HT-29 (cell line): ENCODE data around the gene BRAF. TPM values are rescaled to one million over a fixed set of nuclear protein-coding genes. Genes with fewer than 3 reads are reported as not detected.
A peak's percentile ranks its signal among the peaks of the same experiment; 100 is the strongest.
"Not testable (repeated sequence)": the region's sequence is repeated elsewhere in the genome, so short reads cannot be mapped to it uniquely, and the experiment has no call there.

Experiments
- DNase-seq: peaks from one replicate; pipeline ENCODE4 v3.0.0-alpha.2; 2015; ENCODE audit warnings: low spot score
- total RNA-seq: library from RNA; depleted of rRNA; stranded (reverse); fragments of >200 nt; shearing (Covaris generic); gene quantifications from 2 replicates; pipeline ENCODE4 v1.2.3, GENCODE V29; 2014; rRNA removed

BRAF gene
- total RNA-seq: 7.5 and 8.3 TPM in 2 replicates

DNA sequence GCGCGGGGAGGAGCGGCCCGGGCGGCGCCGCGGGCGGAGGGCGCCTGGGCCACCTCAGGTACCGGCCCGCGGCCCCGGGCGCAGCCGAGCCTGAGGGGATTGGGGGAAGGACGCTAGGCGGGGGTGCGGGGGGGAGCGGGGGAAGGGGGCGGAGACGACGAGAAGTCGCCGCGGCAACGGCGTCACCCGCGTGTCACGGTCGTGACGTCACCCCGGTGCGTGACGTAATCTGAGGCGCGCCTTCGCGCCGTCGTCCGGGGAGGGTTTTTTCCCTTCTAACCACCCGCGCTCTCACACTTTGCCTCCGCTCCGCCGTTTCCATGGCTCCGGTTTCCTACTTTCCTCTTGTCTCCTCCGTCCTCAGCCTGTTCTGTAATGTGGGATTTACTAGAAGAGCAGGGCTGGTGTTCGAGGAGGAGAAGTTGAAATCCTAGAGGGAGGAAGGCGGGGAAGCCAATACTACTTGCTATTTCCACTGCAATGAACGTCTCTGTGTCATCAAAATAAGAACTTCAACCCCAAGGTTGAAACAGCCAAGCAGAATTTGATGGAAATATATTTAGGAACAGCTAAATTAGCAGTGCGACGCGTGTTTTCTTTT is at the start of gene BRAF:
TSS of gene BRAF (minus strand) at position 109 of the 601 bp plus-strand sequence. CDS start 226 bp downstream, outside the sequence.
- peak; percentile 90 for DNase-seq

DNA sequence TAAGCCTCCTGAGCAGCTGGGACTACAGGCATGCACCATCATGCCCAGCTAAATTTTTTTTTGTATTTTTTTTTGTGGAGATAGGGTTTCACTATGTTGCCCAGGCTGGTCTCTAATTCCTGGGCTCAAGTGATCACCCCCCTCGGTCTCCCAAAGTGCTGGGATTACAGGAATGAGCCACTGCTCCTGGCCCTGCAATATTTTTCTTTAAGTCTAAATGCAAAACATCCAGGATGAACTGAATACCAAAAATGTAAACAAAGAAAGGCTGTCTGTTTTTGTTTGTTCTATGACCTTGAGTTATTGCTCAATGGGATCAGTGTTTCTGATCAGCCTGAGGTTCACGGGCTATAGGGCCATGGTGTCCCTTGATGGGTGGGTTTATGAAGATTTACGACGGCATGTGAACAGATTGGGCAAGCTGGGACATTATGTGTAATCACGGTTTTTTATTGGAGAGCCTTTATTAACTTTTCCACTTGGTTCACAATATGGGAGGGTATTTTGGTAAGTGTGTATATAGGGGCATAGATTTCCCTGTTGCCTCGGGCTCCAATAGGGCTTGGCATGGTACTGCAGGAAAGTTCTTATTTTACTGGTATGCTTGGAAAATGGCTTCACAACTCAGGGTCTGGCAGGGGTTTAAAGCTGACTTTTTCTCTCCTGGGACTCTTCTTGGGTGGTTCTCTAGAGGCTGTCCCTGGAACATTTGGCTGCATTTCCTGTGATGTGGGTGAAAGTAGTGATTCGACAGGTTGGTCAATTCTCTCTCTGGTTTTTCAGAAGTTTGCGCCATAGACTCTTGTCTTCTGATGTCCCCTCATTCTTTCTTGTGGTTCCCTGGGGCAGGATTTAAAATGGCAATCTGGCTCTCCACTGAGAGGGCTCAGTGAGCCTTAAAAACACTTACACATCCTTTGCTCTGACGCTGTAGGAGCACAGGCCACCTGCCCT is 48.4 kb upstream of the BRAF start:
- DNase-seq: no peak

DNA sequence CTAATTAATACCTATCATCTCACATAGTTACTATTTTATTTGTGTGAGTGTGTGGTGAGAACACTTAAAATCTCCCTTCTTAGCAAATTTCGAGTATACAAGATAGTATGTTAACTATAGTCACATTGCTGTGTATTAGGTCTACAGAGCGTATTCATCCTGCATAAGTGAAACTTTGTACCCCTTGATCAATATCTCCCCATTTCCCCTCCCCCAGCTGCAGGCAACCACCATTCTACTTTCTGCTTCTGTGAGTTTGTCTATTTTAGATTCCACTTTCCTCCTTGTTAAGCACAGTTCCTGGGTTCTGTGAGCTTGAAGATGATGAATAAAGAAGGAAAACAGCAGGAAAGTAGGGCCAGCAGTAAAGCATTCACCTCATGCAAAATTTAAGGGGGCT is 47.6 kb upstream of the BRAF start:
- no peak for DNase-seq

DNA sequence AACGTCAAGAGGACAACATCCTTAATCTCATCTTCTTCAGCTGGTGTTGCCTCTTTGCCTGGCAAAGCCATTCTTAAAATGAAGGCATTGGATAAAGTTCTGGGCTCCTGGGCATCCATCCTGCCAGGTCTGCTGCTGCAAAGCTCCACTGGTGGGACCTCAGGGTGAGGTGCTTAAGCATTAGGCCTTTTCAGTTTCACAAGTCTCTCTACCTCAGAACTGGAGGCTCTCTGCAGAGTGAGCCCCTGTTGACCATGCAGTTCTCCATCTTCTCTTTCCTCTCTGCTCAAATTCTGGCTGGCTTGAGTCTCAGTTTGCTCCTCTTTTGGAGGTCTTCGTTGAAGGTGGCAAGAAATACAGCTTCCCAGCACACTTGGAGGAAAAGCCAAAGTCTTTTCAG is 42.7 kb upstream of the BRAF start:
- DNase-seq: no peak

DNA sequence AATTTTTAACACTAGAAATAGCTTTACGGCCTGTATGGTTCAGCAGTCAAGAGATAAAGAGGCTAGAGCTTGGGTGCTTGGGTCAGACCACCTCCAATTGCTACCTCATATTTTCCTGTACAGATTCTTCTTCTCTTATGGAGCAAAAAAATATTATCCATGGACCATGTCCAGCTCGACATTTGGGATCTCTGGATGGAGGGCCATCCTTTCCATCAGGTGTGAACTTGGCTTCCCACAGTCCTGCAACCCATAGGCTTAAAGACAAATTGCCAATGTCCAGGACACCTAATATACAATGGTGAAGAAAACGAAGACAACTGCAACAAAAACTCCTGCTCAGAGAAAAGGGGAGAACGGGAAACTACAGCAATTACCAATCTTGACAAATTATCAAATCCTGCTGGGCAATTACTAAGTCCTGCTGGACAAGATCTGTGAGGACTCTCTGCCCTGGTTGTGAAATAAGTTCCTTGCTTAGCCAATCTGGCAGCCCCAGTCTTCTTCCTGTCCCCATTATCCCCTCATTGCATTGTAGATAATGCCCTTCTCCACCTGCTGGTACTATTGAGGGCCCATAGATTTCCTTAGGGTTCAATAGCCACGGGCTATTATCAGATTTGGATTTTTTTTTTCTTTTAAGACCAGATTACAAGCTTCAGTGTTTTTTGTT is 42.0 kb upstream of the BRAF start:
- DNase-seq: no peak

DNA sequence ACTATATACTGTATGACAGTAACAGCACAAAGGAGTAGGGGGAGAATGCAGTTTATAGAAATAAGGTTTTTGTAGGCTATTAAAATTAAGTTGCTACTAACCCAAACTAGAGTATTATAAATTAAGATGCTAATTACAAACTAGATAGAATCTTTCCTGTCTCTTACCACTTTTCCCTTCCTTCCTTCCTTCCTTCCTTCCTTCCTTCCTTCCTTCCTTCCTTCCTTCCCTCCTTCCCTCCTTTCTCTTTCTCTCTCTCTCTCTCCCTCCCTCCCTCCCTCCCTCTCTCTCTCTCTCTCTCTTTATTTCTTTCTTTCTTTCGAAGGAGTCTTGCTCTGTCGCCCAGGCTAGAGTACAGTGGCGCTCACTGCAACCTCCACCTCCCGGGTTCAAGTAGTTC is 36.4 kb upstream of the BRAF start:
- DNase-seq: no peak

DNA sequence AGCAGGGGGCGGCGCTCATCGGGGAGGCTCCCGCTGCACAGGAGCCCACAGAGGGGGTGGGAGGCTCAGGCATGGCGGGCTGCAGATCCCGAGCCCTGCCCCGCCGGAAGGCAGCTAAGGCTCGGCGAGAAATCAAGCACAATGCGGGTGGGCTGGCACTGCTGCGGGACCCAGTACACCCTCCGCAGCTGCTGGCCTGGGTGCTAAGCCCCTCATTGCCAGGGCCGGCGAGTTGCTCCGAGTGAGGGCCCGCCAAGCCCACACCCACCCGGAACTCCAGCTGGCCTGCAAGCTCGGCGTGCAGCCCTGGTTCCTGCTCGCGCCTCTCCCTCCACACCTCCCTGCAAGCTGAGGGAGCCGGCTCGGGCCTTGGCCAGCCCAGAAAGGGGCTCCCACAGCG is 32.3 kb upstream of the BRAF start:
- DNase-seq: not testable (repeated sequence)

DNA sequence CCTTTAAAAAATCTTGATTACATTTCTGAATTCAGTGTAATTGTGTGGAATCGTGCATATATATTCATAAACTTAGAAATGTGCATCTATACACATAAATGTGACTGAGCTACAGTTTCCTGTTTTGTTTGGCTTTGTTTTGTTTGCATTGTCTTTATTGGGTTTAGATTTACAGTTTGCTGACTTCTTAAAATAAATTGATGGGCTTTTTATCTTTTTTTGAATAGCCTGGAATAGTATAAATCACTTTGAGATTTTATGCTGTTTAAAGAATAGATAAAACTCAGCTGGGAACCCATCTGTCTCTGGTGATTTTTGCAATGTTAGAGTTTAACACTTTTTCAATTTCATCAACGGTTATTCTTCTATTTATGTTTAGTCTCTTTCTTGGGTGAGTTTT is 21.2 kb upstream of the BRAF start:
- no peak for DNase-seq

DNA sequence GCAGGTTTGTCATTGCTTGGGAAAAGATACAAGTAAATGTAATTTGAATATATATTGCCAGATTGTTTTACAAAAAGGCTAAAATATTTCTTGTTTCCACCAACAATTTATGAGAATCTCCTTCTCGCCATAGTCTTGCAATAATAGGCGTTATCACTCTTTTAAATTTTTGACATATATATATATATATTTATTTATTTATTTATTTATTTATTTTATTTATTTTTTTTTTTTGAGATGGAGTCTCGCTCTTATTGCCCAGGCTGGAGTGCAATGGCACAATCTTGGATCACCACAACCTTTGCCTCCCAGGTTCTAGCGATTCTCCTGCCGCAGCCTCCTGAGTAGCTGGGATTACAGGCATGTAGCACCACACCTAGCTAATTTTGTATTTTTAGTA is 17.5 kb upstream of the BRAF start:
- DNase-seq: not testable (repeated sequence)

DNA sequence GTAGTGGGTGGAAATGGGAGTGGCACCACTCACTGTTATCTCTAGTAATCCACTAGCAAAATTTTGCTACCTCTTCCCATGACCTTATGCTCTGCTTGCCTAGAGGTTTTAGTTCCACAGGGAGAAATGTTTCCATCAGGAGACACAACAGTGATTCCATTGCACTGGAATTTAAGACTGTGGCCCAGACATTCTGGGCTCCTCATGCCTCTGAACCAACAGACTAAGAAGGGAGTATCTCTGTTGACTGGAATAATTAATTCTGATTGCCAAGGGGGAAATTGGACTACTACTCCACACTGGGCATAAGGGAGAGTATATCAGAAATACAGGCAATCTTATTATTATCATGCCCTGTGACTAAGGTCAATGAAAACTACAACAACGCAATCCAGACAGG is 16.2 kb upstream of the BRAF start:
- DNase-seq: no peak

DNA sequence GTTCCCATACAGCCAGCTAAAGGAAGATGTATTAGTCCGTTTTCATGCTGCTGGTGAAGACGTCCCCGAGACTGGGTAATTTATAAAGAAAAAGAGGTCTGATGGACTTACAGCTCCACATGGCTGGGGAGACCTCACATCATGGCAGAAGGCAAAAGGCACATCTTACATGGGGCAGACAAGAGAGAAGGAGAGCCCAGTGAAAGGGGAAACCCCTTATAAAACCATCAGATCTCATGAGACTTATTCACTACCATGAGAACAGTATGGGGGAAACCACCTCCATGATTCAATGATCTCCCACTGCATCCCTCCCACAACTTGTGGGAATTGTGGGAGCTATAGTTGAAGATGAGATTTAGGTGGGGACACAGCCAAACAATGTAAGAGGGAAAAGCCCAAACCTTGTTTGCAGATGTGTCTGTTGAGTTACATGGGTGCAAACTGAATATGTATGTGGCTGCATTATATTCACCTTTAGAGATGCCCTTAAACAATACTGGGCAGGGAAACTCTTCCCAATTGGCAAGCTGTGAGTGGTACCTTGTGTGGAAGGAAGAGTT is 13.1 kb upstream of the BRAF start:
- DNase-seq: no peak

DNA sequence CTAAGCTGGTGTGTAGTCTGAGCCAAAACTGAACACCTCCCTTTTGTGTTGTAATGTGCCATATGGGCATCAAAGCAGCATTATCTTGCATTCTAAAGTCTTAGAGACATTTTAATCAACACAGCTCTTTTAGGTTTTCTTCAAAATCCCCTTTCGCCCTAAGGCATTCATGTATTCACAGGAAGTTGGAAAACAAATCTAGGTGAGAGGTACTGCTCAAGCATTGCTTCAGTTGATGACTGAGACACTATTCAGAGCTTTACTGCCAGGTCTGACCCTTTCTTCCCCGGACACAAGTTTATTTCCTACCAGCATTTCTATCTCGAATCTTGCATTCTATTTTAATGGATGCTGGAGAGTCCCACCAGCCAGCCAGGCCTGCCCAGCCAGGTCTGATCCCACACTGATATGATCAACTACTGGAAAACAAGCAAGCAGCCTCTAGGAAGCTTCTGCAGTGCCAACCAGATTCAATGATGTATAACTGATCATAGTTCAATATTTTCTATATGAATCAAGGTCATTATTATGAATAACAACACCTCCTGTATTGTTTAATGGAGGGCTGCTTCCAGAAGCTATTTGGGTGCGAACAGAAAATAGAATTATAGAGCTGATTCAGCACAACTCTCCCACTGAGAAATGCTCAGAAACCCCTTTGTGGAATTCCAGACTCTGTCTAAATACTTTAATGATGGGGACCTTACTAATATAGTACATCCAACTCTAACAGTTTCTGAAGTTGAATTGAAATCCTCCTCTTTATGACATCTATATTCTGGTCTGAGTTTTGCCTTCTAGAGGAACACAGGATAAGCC is 4.0 kb upstream of the BRAF start:
- no peak for DNase-seq

DNA sequence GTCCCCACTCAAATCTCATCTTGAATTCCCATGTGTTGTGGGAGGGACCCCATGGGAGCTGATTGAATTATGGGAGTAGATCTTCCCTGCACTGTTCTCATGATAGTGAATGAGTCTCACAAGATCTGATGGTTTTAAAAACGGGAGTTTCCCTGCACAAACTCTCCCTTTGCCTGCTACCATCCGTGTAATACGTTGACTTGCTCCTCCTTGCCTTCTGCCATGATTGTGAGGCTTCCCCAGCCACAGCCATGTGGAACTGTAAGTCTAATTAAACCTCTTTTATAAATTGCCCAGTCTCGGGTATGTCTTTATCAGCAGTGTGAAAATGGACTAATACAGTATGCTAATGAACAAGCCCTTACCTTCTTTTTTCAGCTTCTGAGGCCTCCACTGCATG is 3.2 kb upstream of the BRAF start:
- DNase-seq: not testable (repeated sequence)

DNA sequence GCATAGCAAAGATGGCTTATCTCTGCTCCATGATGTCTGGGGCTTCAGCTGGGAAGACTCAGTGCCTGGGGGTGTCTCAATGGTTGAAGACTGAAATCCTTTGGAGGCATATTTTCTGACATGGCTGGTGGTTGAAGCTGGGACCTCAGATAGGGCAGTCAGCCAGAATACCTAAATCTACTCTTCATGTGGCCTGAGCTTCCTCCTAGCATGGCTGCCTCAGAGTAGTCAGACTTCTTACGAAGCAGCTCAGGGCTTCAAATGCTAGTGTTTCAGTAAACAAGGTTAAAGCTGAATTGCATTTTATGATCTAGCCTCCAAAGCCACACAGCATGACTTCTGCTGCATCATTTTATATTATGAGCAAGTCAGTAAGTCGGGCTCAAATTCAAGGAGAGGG is 2.6 kb upstream of the BRAF start:
- DNase-seq: no peak

DNA sequence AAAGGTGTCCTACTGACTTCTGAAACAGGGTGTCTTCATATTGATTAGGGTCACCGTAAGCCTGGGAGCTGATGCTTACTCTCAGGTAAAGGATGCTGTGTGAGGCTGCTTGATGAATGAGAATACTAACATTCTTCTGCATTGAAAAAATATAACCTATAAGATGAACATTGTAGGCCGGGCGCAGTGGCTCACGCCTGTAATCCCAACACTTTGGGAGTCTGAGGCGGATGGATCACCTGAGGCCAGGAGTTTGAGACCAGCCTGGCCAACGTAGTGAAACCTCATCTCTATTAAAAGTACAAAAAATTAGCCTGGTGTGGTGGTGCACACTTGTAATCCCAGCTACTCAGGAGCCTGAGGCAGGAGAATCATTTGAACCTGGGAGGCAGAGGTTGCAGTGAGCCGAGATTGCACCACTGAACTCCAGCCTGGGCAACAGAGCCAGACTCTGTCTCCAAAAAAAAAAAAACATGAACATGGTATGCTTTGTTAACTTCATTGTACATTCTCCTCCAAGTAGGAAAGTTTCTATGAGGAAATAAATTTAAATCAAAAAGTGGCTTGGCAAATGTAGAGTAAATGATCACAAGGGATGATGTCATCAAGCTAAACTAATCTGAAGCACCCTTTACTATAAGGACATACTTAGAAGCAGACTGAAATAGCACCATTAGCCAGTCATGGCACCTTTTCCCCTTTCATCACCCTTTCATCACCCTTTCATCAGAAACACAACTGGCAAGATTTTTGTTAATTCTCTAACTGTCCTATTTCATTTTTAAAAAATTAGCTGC is 1.5 kb upstream of the BRAF start:
- no peak for DNase-seq

DNA sequence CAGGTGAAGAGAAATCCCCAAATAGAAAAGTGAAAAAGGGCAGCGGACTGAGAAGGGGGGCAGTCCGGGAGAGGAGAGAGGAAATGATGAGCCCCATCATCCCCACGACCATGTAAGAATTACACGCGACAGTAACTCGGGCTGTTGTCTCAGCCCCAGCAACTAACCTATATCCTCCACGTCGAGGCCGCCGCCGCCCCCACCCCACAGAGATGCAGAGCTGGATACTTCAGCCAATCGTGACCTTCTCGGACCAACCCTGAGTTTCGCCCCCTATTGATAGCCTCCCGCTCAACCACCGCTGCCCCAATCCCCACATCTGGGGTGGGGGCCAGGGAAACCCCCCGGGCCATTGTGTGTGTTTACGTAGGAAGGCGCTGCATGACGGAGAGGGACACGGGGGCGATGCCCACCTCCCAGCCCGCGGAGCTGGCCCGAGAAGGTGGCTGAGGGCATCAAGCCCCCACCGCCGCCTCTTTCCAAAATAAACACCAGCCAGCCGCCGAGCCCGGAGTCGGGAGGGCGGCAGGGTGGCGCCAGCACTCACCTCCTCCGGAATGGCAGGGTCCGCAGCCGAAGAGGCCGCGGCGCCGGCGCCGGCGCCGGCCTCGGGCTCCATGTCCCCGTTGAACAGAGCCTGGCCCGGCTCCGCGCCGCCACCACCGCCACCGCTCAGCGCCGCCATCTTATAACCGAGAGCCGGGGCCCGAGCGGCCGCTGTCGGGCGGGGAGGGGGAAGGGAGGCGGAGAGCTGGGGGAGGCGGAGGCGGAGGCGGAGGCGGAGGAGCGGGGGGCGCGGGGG is 509 bp downstream of the BRAF start:
- peak; percentile 74 for DNase-seq

DNA sequence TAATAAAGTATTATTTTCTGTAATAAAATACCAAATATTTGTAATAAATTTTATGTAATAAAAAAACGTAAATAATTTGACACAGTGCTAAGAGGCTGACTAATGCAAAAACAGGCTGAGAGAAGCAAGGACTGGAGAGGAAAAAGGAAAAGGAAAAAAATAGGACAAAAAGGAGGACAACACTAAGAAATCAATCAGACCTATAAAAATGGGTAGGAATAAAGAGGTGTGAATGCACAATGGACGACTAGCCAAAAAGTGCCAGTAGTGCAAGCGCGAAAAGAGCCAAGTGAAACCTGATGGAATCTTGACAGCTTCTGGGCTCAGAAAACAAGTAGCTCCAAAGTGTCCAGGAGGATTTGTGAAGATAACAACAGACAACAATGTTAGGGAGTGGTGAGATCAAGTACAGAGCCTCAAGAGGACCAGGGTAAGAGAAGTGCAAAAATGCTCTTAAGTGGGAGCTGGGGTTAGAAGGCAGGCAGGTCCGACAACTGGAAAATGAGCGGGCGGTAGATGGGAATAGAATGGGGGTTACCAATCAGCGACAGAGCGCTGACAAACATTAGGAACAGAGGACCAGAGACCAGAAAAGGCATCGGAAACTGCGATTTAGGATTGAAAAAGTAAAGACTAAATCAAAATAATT is 1.2 kb downstream of the BRAF start:
- DNase-seq: peak; percentile 57

DNA sequence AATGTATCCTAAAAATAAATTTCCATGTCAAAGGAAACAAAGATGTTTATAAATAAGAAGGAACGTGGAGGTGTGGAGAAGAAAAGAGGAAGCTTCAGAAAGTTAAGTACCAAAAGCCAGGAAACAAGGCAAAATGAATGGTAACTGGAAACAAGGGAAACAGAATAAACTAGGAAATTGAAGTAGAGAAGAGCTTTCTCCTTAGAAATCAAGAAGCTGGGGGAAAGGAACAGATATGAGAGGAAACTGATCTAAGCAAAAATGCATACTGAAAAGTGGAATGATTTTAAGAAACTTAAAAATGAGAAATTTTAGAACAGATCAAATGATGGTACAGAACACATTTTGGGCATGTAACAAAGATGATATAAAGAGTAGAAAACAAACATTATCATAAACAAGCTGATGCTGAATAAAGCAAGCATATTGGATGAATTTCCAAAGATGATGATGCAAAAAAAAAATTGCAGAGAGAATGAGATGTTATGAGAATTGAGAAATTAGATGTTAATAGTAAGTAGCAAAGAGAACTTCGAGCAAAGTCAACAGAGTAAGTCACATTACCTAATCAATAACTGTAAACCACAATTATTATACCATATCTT is 1.9 kb downstream of the BRAF start:
- DNase-seq: no peak

DNA sequence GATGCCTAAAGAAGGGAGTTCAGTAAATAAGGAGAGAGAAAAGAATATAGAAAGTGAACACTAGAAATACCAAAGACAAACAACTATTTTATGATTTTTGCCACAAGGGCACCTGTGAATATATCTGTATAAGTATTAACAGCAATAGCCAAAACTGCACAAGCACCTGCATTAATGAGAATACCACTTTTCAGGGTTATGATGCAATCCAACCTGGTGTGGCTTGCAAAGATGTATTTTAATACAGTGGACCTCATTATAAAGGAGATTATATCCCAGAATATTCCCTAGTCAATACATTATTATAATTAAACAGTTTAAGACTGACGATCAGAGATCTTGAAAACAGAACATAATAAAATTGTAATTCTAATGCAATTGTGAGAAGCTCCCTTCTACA is 4.0 kb downstream of the BRAF start:
- no peak for DNase-seq
